Measurements from ENCODE around the gene DBNL.
A peak's percentile ranks its signal among the peaks of the same experiment; 100 is the strongest.

Gene DBNL

DNA sequence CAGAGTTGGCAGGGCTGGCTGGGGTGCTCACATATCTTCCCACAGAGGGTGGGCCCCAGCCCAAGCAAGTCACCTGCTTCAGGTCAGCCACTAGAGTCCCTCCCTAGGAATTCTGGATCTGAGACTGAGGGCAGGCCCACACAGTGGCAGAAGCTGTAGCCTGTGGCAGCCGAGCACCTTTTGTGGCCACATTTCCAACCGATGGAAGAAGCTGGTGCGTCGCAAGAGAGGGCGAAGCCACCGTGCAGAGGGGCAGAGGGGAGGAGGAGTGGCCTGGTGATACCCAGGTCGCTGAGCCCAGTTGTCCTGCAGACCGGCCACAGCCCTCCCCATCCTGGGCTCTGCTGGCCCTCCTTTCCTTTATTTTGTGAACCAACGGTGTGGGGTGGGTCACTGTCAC is 32.6 kb downstream of the DBNL start:
- no peak for DNase-seq (ENCODE audit: low read depth, low spot score)

DNA sequence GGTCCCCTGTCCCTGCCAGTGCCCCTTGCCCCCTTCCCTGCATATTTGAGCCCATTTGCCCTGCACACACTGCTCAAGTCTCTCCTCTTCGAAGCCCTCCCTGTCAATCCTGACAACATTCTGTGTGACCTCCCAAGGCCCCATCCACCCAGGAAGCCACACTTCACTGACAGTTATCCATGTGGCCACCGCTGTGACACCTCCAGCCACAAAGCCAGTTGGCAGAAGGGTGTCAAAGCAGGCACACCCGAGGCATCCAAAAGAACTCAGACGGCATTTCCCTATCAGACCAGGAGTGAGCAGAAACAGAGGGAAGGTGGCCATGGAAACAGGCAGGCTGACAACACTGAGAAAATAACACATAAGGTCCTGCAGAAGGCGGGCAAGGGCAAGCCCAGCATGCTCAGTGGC is 33.2 kb downstream of the DBNL start:
- DNase-seq (ENCODE audit: low read depth, low spot score): no peak

DNA sequence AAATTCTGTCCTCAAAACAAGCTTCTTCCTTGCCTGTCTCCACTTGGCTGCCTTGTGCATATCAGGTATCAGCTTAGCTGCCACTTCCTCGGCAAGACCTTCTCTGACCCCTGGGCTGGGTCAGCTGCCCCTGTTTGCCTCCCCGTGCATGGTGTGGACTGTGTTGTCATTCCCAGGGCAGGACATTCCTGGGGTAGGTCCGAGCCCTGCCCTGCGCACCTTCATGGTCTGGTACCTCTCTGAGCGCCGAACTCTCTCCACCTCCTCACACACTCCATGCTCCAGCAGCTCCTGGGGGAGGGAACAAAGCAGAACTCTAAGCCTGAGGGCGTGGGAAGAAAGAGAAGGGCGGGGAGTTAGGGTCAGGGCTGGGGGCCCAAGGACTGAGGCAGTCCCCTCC is 34.0 kb downstream of the DBNL start:
- no peak for DNase-seq (ENCODE audit: low read depth, low spot score)

DNA sequence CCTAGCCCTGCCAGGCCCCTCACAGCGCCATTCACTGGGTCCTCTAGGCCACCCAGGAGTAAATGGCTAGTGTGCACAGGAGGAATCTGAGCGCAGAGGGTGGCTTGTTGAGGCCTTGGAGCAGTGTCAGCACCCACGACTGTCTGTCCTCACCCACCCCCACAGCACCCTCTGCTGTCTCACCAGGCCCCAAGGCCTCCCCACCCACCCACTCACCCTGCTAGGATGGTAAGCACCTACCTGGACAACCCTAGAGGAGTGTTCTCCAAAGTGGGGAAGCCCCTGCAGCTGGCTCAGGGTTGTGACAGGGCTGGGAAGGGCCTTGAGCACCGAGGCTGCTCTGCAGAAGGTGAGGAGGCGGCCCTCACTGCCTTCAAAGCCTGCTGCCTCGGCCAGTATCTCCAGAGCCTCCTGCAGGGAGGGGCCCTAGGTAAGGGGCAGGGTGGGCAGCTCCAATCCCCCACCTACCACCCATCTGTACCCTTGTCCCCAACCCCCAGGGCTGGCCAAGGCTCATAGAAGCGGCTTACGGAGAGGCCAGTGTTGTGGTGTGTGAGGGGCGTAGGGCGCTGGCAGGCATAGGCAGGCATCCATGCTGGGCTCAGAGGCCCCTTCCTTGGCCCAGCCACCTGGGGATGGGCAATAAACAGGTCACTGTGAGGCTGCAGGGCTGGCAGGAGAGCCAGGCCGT is 35.0 kb downstream of the DBNL start:
- no peak for DNase-seq (ENCODE audit: low read depth, low spot score)

DNA sequence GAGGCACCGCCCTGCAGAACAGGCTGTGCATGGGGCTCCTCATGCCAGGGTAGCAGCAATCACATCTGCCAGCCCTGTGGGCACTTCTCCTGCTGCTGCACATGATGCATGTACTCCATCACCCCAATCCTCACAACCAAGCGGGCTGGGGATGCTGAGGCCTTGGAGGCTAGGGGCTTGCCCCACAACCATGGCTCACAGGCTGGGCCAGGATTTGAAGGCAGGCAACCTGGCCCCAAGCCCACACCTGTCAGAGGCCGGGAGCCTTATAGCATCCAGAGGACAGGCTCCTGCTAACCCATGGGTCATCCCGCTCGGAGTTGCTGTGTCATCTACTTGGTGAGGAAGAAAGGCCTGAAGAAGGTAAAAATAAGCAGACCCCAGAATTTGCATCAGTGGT is 35.6 kb downstream of the DBNL start:
- DNase-seq (ENCODE audit: low read depth, low spot score): no peak

DNA sequence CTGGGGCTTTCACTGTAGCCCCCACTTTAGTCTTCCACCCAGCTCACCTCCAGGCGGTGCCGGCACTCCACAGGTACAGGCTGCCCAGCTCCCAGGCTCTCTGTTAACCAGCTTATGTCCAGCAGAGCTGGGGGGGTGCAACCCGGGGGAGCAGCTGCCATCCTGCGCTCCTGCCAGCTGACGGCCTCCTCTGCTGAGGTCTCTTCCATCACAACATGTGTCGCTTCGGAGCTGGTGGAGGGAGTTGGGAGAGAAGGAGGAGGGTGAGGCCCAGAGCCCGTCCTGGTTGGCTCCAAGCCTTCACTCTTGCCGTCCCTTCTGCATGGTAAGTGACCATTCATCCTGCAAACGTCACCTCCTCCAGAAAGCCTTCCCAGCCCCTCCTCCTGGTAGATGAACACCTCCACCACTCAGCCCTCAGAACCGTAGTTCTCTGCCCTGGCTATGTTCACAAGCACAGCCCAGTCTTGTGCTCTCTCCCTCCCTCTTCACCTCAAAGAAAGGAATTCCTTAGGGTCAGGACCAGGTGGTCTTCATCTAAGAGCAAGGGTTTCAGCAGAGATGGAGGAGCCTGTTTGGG is 36.3 kb downstream of the DBNL start:
- no peak for DNase-seq (ENCODE audit: low read depth, low spot score)

DNA sequence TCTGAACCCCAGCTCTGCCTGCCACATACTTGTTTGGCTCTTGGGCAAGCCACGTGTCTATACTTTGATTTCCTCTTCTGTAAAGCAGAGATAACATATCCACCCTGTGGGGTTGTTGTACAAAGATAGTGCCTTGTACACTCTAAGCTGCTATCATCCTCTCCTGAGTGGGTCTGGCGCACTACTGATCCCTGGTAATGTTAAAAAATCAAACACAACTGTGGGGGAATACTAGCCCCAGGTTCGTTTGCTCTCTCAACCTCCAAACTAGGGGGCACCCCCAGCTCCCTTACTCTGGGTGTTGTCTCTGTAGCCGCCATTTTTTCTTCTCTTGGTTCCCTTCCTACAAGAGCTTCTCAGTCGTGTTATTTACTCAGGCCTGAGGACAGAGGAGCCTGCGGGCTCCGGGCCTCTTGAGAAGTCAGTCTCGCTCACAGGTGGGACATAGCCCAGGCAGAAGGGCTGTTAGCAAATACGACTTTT is 36.8 kb downstream of the DBNL start:
- DNase-seq (ENCODE audit: low read depth, low spot score): no peak

DNA sequence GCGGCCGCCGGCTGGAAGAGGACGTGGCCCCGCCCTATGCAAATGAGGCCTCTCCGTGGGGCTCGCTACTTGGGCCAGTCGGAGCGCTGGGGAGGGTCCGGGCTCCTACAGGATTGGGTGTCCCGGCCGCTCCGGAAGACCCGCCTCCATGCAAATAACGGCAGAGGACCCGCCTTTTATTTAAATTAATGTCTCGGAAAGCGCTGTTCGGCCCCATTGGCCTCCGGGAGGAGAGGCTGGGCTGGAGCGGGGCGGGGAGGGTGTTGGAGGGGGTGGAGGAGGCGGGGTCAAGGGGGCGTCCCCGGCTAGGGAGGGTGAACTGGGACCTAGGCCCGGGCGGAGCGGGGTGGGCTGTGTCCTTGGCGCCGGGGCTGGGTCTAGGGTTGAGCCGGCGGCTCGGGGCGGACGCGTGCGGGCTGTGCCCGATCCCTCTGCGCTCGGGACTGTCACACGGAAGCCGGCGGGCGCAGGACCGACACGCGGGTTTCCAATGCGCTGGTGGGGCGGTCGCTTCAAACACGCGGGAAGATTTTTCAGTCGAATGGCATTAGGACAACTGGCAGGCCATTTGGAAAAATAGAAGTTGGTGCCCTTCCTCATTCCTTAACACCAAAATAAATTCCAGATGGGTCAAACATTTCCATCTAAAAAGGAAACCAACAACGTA is 38.2 kb downstream of the DBNL start:
- peak; percentile 96 for DNase-seq (ENCODE audit: low read depth, low spot score)

DNA sequence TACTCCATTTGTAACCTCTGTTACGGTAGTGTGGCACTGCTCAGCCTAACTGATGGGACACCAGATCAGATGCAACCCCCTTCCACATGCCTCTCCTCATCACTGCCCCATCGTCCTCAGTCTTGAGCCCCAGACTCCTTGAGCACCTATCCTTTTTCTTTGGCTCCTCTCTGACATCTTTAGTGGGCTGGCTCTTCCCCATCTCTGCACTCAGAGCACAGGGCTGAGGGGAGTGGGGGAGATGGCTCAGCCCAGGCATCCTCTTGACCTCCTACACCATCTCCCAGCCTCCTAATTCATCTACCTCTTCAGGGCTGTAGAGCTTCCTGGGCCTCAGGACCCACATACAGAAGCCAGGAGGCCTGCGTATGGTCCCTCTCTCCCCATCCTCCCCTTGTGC is 39.3 kb downstream of the DBNL start:
- no peak for DNase-seq (ENCODE audit: low read depth, low spot score)

DNA sequence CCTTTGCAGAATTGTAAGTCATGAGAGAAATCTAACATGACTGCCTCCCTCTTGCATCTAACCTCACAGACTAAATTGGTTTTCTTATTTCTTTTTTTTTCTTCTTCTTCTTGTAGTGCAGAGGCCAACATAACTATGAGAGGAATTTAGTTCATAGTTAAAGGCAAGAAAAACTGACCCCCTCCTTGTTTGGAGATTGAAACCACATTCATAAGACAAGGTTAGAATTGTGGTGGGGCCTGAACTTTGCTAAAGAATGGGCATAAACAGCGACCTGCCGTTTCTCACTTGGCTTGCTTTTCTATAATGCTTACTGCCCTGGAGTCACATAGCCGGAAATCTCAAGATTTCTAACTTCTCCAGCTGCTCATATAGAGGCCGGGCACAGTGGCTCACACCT is 40.2 kb downstream of the DBNL start:
- no peak for DNase-seq (ENCODE audit: low read depth, low spot score)

DNA sequence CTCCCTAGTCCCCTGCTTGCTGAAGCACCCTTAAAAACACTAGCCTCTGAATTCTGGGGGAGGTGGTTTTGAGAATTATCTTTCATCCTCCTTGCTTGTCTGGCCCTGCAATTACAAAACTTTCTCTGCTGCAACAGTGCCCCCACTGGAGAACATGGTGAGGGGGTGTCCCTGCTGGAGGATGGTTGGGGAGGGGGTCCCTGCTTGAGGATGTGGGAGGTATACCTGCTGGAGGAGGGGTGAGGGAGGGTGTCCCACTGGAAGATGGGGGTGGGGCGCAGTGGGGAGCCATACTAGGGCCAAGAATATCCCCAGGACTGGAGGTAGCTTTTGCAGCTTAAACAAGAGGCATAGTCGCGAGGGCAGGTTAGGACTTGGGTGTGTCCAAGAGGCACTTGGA is 41.0 kb downstream of the DBNL start:
- no peak for DNase-seq (ENCODE audit: low read depth, low spot score)

DNA sequence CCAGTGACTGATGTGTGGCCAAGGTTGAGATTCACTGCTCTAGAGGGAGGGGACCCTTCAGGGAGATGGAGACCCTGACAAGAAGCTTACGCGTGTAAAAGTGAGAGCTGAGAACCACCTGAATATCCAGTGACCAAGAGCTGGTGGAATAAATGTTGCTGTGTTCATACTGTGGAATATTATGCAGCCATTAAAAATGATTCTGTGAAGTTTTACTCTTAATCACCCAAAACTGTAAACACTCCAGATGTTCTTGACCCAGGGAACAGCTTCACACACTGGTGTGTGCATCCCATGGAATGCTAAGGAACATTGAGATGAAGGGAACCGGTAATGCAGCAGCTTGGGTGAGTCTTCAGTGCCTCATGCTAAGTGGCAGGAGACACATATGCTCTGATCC is 42.1 kb downstream of the DBNL start:
- DNase-seq (ENCODE audit: low read depth, low spot score): no peak

DNA sequence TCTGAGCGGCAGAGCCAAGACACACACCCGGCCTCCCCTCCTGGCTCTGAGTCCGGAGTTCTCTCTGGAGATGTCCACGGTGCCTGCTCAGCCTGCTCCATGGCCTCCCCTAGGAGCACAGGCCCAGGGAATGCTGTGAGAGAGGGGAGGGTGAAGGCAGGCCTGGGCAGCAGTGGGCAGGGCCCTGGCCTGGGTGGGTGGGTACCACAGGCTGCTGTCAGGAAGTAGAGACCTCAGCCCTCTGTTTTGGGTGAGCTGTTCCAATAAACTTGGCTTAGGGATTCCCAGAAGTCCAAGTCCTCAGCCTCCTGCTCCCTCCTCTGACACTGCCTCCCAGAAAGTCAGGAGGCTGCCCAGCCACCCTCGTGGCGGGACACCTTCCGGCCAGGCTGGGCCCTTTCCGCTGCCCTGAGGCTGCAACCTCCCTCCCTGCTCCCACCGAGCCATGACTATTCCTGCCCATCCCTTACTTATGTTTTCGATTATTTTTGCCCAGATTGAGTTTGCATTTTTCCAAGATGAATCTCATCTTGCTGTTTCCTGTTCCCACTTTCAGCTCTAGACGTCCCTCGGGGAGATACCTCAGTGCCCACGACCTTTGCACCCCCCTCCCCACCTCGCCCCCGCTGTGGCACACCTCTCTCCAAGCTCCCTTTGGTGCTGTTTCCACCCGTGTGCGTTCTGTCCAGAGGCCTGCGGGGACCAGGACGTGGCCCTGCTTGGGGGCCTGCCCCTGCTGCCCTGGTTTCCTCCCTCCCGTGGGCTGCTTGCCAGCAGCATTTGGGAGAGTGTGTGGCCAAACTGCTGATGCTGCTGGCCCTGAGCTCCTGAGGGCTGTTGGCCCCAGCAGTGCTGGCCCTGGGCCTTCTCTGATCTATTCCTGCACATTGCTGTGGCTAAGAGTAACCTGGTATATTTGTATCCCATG is 43.7 kb downstream of the DBNL start:
- DNase-seq (ENCODE audit: low read depth, low spot score): no peak

DNA sequence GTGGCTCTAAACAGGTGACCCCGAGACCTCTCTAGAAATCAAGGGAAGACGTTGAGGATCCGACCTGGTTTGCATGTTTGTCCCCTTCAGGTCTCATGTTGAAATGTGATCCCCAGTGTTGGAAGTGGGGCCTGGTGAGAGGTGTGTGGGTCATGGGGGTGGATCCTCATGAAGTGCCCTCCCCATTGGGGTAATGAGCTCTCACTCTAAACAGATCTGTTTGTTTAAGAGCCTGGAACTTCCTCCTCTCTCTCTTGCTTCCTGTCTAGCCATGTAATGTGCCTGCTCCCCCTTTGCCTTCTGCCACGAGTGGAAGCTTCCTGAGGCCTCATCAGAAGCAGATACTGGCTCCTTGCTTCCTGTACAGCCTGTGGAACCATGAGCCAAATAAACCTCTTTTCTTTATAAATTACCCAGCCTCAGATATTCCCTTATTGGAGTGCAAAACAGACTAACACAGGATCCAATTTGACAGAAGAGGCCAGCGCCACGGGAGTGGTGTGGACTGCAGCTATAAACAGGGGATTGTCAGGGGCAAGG is 48.7 kb downstream of the DBNL start:
- DNase-seq (ENCODE audit: low read depth, low spot score): no peak

DNA sequence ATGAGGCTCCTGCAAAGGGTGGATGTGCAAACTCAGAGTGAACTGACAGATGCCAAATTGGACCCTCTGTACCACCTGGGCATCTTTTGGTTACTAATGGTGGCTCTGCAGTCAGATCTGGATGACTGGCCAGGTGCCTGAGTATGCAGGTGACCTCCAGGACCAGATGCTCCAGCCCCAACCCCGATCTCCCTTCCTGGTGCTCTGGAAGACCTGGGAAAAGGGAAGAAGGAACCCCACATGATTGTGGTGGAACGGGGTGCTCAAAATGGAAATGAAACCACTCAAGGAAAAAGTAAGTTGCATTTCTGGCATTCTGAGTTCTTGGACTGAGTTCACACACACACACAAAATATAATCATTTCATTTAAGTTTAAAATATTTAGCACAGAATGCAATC is 49.9 kb downstream of the DBNL start:
- DNase-seq (ENCODE audit: low read depth, low spot score): no peak

DNA sequence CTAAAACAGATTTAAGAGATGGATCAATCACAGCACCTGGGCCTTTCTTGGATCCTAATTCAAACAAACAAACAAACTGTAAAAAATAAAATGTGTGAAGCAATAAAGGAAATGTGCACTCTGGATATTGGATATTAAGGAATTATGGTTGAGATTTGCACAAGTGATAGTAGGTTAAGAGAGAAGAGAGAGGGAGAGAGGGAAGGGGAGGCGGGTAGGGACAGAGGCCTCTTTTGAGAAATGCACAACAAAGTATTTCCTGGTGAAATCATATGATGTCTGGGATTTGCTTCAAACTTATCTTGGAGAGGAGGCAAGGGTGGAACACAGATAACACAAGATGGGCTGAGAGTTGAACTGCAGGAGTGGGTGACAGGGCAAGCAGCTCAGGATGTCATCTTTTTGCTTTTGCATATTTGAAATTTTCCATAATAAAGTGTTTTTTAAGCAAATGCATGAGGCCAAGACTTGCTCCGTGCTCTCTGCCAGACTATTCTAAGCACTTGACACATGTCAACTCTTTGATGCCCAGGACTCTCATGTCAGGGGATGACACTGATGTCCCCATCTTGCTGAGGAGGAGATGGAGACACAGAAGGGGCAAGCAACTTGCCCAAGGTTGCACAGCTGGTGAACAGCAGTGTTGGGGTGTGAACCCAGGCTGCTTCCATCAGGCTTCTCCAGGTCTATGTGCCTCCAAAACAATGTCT is 50.5 kb downstream of the DBNL start:
- DNase-seq (ENCODE audit: low read depth, low spot score): no peak

DNA sequence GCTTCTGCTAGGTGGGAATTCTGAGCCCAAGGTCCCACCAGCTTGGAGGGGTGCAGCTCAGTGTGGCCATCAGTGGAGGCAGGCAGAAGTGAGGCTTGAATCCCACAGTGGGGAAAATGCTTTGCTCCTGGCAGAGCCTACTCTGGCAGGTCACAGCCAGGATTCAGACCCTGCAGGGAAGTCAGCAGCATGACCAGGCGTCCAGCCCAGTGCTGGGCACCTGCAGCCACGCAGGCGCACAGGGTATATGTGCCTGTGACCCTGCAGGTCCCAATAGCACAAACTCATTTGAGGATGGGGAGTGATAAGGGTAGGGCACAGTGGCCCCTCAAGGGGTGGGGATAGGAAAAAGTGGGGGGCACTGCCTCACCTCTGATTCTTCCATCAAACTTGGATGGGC is 51.3 kb downstream of the DBNL start:
- DNase-seq (ENCODE audit: low read depth, low spot score): no peak

DNA sequence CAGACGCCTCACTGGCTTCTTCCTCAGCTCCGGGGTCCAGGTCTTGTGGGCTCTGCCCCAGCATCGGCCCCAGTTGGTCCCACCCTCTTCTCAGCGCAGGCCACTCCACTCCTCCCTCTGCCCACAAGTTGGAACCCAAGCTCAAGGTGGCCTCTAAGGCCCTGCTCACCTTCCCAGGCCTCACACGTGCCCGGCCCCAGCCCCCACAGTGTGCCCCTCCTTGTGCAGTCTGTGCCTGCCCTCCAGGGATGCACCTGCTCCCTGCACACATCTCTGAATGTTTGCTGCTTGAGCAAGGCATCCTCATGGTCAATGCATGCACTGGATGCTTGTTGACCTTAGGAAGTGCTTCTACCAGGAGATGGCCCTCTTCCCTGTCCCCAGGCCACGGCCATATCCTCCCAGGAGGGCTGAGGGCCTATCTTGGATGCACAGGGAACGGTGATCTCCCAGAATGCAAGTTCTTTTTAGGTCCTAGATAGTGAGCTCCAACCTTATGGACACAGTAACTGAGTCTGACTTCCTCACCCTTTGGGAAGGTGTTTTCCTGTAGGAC is 51.9 kb downstream of the DBNL start:
- DNase-seq (ENCODE audit: low read depth, low spot score): no peak

DNA sequence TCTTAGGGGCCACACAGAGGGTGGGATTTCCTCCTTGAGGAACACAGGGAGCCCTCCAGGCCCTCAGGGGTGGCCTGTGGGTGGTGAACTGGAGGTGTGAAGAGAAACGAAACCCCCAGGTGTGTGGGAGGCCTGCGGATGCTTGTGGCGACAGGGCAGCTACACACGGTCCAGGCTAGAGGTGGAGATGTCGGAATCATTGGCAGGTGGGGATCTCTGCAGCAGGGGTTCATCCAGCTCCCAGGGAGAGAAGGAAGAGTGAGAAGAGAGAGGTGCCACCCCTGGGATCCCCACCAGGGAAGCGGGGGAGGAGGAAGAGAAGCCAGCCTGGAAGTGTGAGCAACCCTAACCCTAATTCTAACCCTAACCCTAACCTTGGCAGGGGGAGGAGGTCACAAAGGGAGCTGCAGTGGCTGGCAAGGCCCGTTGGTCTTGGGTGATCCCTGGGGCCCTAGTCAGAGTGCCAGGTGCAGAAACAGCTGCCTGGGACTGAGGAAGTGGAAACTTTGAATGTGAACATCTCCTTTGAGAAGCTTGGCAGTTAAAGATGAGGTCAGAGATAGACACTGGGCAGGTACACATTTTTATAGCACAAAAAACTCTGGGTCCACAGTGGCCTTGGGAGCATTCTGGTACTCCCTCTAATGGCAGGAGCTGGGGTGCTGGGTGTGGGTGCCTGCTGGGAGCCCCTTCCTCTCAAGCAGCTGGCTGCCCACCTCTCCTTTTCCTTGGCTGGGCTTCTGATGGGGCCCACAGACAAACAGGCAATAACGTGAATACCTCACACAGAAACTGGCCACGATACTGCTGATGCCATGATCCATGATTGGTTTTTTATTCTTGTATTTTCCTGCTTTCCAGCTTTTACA is 52.8 kb downstream of the DBNL start:
- DNase-seq (ENCODE audit: low read depth, low spot score): no peak

Data from activated naive CD8-positive, alpha-beta T cell treated with anti-CD3 and anti-CD28 coated beads, Interleukin-2, amount 50 U/mL, for 16 hours (primary cell).